H1 (cell line): ENCODE results near the gene FBH1. TPM values are rescaled to one million over a fixed set of nuclear protein-coding genes. Genes with fewer than 3 reads are reported as not detected.

Experiments used
- CTCF ChIA-PET: fragments of 300-600 bp; sonication (Branson Sonifier 250); formaldehyde crosslinking; loops from one replicate; lab custom pipeline; 2021; ENCODE audit not compliant: partially characterized antibody; lab: Charles Lee
- POLR2A ChIA-PET: fragments of 300-600 bp; sonication (Branson Sonifier 250); formaldehyde crosslinking; loops from one replicate; lab custom pipeline; 2021; ENCODE audit warnings: inconsistent platforms; ENCODE audit not compliant: partially characterized antibody; lab: Charles Lee
- DNase-seq, 2 experiments: peaks; one replicate each; pipeline versions ENCODE4 v3.0.0 to v3.0.0-alpha.2; 2010 to 2022; ENCODE audit warnings: low spot score in 2 of 2, low read depth in 1 of 2, mixed read lengths in 1 of 2
- FAIRE-seq: peaks from 2 replicates; lab custom pipeline; 2011; peaks lifted over from hg19 to GRCh38; lab: Jason Lieb, UNC
- H2AFZ ChIP-seq: 2 replicates; pipeline ENCODE4 v1.8.1; 2012; ENCODE audit warnings: low read length, inconsistent platforms
- H2AK5ac ChIP-seq: 2 replicates; pipeline ENCODE4 v1.6.1; 2013; ENCODE audit warnings: low read depth, low read length
- H2BK120ac ChIP-seq: replicated peaks from 2 replicates; pipeline ENCODE3; 2013; ENCODE audit warnings: low read depth, low read length, inconsistent platforms
- H2BK12ac ChIP-seq: 2 replicates; pipeline ENCODE4 v1.6.1; 2013; ENCODE audit warnings: low read depth, low read length
- H2BK15ac ChIP-seq: 2 replicates; pipeline ENCODE4 v1.6.1; 2013; ENCODE audit warnings: low read length
- H2BK20ac ChIP-seq: 2 replicates; pipeline ENCODE4 v1.6.1; 2013; ENCODE audit warnings: low read length
- H2BK5ac ChIP-seq: 2 replicates; pipeline ENCODE4 v1.6.1; 2013; ENCODE audit warnings: low read depth, low read length
- H3K14ac ChIP-seq: 2 replicates; pipeline ENCODE4 v1.6.1; 2013; ENCODE audit warnings: inconsistent platforms; ENCODE audit not compliant: insufficient read length
- H3K18ac ChIP-seq: 2 replicates; pipeline ENCODE4 v1.6.1; 2013; ENCODE audit warnings: low read length; ENCODE audit errors: extremely low read depth
- H3K23ac ChIP-seq: 2 replicates; pipeline ENCODE4 v1.6.1; 2013; ENCODE audit warnings: inconsistent platforms; ENCODE audit not compliant: insufficient read length
- H3K23me2 ChIP-seq: 2 replicates; pipeline ENCODE4 v1.6.1; 2013; ENCODE audit warnings: low read depth, low read length
- H3K27ac ChIP-seq: 2 replicates; pipeline ENCODE4 v1.6.1; 2011; ENCODE audit warnings: low read depth, low read length, inconsistent platforms
- H3K27me3 ChIP-seq, 4 experiments: replicated peaks in 1 of 4; 1 replicate in 1 of 4; 2 replicates in 3 of 4; pipeline versions ENCODE4 v1.6.1 to v1.8.1; 2011 to 2013; ENCODE audit warnings: low read length in 3 of 4, mild to moderate bottlenecking in 3 of 4, inconsistent platforms in 2 of 4, mixed read lengths in 2 of 4, moderate library complexity in 1 of 4; ENCODE audit not compliant: control insufficient read depth in 3 of 4, insufficient read depth in 3 of 4; ENCODE audit errors: extremely low read depth in 1 of 4
- H3K36me3 ChIP-seq, 4 experiments: 2 replicates each; pipeline versions ENCODE4 v1.6.1 to v1.8.1; 2011 to 2013; ENCODE audit warnings: mild to moderate bottlenecking in 4 of 4, low read length in 3 of 4, moderate library complexity in 2 of 4, control low read depth in 1 of 4, inconsistent platforms in 1 of 4; ENCODE audit not compliant: insufficient read depth in 4 of 4, control insufficient read depth in 2 of 4
- H3K4ac ChIP-seq: replicated peaks from 2 replicates; pipeline ENCODE3; 2013; ENCODE audit warnings: low read length, low read depth, mixed read lengths, inconsistent platforms; ENCODE audit not compliant: insufficient read length
- H3K4me1 ChIP-seq, 4 experiments: replicated peaks in 1 of 4; 1 replicate in 1 of 4; 2 replicates in 3 of 4; pipeline versions ENCODE4 v1.6.1 to v1.8.1; 2011 to 2013; ENCODE audit warnings: low read length in 3 of 4, inconsistent platforms in 2 of 4, mixed read lengths in 1 of 4; ENCODE audit not compliant: insufficient read depth in 4 of 4, control insufficient read depth in 3 of 4
- H3K4me2 ChIP-seq, 2 experiments: 2 replicates each; pipeline versions ENCODE4 v1.6.1 to v1.8.1; 2011 to 2013; ENCODE audit warnings: low read depth in 2 of 2, low read length in 2 of 2, control low read depth in 1 of 2, inconsistent platforms in 1 of 2, mild to moderate bottlenecking in 1 of 2; ENCODE audit not compliant: insufficient read depth in 1 of 2
- H3K4me3 ChIP-seq, 4 experiments: fragments of 200-600, 300-600 bp in 1 of 4; sonication (generic), shearing (Covaris generic), sonication (Bioruptor Twin) in 1 of 4; 2 replicates each; pipeline versions ENCODE4 v1.5.1 to v1.8.1; 2011 to 2016; ENCODE audit warnings: low read length in 4 of 4, low read depth in 3 of 4, control low read depth in 2 of 4, inconsistent platforms in 2 of 4, mild to moderate bottlenecking in 2 of 4, mixed read lengths in 1 of 4, moderate library complexity in 1 of 4; ENCODE audit not compliant: insufficient read depth in 2 of 4; ENCODE audit errors: extremely low read depth in 1 of 4
- H3K56ac ChIP-seq: replicated peaks from 2 replicates; pipeline ENCODE3; 2013; ENCODE audit warnings: low read depth, mild to moderate bottlenecking, mixed read lengths, low read length, inconsistent platforms; ENCODE audit not compliant: insufficient read length
- H3K79me1 ChIP-seq: 2 replicates; pipeline ENCODE4 v1.6.1; 2013; ENCODE audit warnings: low read depth, low read length, control low read depth
- H3K79me2 ChIP-seq, 2 experiments: 2 replicates each; pipeline versions ENCODE4 v1.6.1 to v1.8.1; 2012 to 2013; ENCODE audit warnings: low read length in 2 of 2, mild to moderate bottlenecking in 2 of 2, inconsistent platforms in 1 of 2; ENCODE audit not compliant: insufficient read depth in 2 of 2, control insufficient read depth in 1 of 2
- H3K9ac ChIP-seq, 4 experiments: replicated peaks in 1 of 4; 1 replicate in 1 of 4; 2 replicates in 3 of 4; pipeline versions ENCODE4 v1.6.1 to v1.8.1; 2011 to 2013; ENCODE audit warnings: low read depth in 3 of 4, low read length in 3 of 4, control low read depth in 2 of 4, mild to moderate bottlenecking in 2 of 4, moderate library complexity in 2 of 4, inconsistent platforms in 1 of 4; ENCODE audit errors: extremely low read depth in 1 of 4
- H3K9me3 ChIP-seq, 2 experiments: 2 replicates each; pipeline versions ENCODE4 v1.6.1 to v1.8.1; 2012 to 2013; ENCODE audit warnings: mild to moderate bottlenecking in 2 of 2, moderate library complexity in 2 of 2, control low read depth in 1 of 2, inconsistent platforms in 1 of 2, low read depth in 1 of 2, low read length in 1 of 2, mixed read lengths in 1 of 2; ENCODE audit not compliant: insufficient read depth in 2 of 2
- H4K20me1 ChIP-seq, 2 experiments: replicated peaks in 1 of 2; 2 replicates each; pipeline versions ENCODE3 to v1.8.1; 2011 to 2013; ENCODE audit warnings: inconsistent platforms in 2 of 2, low read length in 2 of 2, mild to moderate bottlenecking in 1 of 2; ENCODE audit not compliant: insufficient read depth in 2 of 2, control insufficient read depth in 1 of 2
- H4K5ac ChIP-seq: 2 replicates; pipeline ENCODE4 v1.6.1; 2013; ENCODE audit warnings: low read length, low read depth, mixed read lengths, inconsistent platforms; ENCODE audit not compliant: insufficient read length
- H4K8ac ChIP-seq: 2 replicates; pipeline ENCODE4 v1.8.0; 2013; ENCODE audit warnings: mild to moderate bottlenecking, moderate library complexity, low read length, inconsistent platforms; ENCODE audit not compliant: insufficient read depth; ENCODE audit errors: extremely low read depth
- H4K91ac ChIP-seq: replicated peaks from 2 replicates; pipeline ENCODE3; 2013; ENCODE audit warnings: low read length, mixed read lengths, inconsistent platforms; ENCODE audit not compliant: insufficient read length
- CREB1 ChIP-seq: IDR thresholded peaks from 2 replicates; pipeline ENCODE4 v1.6.1; 2012; ENCODE audit warnings: inconsistent platforms
- POLR2AphosphoS5 ChIP-seq: IDR thresholded peaks from 2 replicates; pipeline ENCODE4 v1.6.1; 2011; ENCODE audit warnings: low read depth, low read length
- TBP ChIP-seq: IDR thresholded peaks from 2 replicates; pipeline ENCODE4 v1.6.1; 2011; ENCODE audit warnings: low read depth, low read length, improper control_type of control experiment
- ZNF274 ChIP-seq: IDR thresholded peaks from 2 replicates; pipeline ENCODE4 v1.7.0; 2012; ENCODE audit warnings: low read length, borderline replicate concordance; ENCODE audit errors: extremely low read depth
- whole genome bisulfite sequencing, 2 experiments: shearing (Covaris generic) in 1 of 2; methylation state at CpG; one replicate each; pipeline versions ENCODE4 v1.1.6 to v1.1.7; 2013 to 2015; ENCODE audit warnings: low lambda C conversion rate in 2 of 2, mixed read lengths in 2 of 2, inconsistent platforms in 1 of 2, low coverage in 1 of 2, missing lambda C conversion rate in 1 of 2; ENCODE audit not compliant: insufficient replicate concordance in 2 of 2, insufficient coverage in 1 of 2, insufficient read length in 1 of 2; ENCODE audit errors: extremely low coverage in 1 of 2, missing lambda C conversion rate in 1 of 2; 5-methylcytosine and 5-hydroxymethylcytosine counted together
- polyA plus RNA-seq, 7 experiments: library from polyadenylated mRNA; depleted of rRNA in 3 of 7; stranded (reverse) in 5 of 7; unstranded in 2 of 7; fragments of >200 nt in 5 of 7; fragments of 200-250 nt in 2 of 7; gene quantifications; 1 replicate in 5 of 7; 2 replicates in 1 of 7; 4 replicates in 1 of 7; pipeline versions ENCODE4 v1.2.1 to v1.2.3, GENCODE V29; 2011 to 2013; ENCODE audit warnings: missing spikeins in 2 of 7, mixed read lengths in 2 of 7
- total RNA-seq: library from RNA; stranded (reverse); fragmentation: NEBNext Ultra II Directional; extraction: Animal tissue kit (Norgen Biotek cat#: 25700); gene quantifications from 2 replicates; pipeline ENCODE4 v1.2.1, GENCODE V29; 2021

FBH1 gene
- total and polyA plus RNA-seq, 2 of the 8 experiments (the other 6 are each of a cell fraction or from before 2014, with no cell fraction given), result 31.1 to 51.8 TPM

DNA sequence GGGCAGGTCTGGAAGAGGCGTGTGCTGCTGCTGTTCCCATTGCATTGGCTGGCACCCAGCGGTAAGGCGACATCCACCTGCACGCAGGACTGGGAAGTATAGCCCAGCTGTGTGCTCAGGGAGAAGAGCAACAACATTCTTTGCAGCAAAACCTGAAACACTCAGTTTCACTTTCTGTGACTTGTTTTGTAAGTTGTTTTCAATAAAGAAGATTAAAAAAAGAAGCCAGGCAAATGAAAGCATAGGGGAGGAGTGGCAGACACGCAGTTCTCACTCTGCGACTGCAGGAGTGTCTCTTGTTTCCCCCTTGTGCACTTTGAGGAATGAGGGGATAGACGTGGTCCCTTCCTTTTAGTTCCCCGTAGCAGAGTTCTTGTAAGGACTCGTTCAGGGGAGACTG lies 5.8 kb downstream of the FBH1 start:
- H3K27me3 ChIP-seq, result no peaks in the 10 kb centered on the region; a peak in 1 of 7 replicates
- H3K18ac ChIP-seq, result no peak overlapping the region
- H3K4me1 ChIP-seq, result peaks cover 0 to 5% (median 3%) of the 10 kb centered on the region in 4 experiments; a peak in 3 of 7 replicates
- H4K8ac ChIP-seq, result no peak overlapping the region
- no peak overlapping the region for H2BK20ac ChIP-seq
- H3K23ac ChIP-seq, result no peak overlapping the region
- peaks cover 5 to 61% of the 10 kb centered on the region in 2 experiments for H3K79me2 ChIP-seq
- no peak overlapping the region for H2BK120ac ChIP-seq
- H2BK15ac ChIP-seq, result no peak overlapping the region
- FAIRE-seq, result no peak
- ChIA-PET POLR2A (interaction anchor here (0.5 kb wide), 1 partner anchor 221 kb away, joined by 3 read pairs; no protein-coding TSS in a partner anchor), CTCF (no interaction called here)
- H2AFZ ChIP-seq, result no peak overlapping the region
- no peak overlapping the region for H4K91ac ChIP-seq
- no peaks in the 10 kb centered on the region for H3K9me3 ChIP-seq
- no peak overlapping the region for H3K56ac ChIP-seq
- H3K4me3 ChIP-seq, result no peak overlapping the region
- DNase-seq, result no peak
- no peak overlapping the region for H4K5ac ChIP-seq
- H3K23me2 ChIP-seq, result peaks cover under 1% of the 10 kb centered on the region; the same call in 1 of the 2 replicates
- no peak overlapping the region for H3K9ac ChIP-seq
- H3K79me1 ChIP-seq, result peaks cover 13% of the 10 kb centered on the region
- no peak overlapping the region for H3K4me2 ChIP-seq
- H3K14ac ChIP-seq, result no peak overlapping the region
- peaks cover 0 to 29% (median 13%) of the 10 kb centered on the region in 4 experiments; a peak in 6 of 8 replicates for H3K36me3 ChIP-seq
- H2AK5ac ChIP-seq, result no peak overlapping the region
- H2BK5ac ChIP-seq, result no peak overlapping the region
- peaks cover 18 to 20% of the 10 kb centered on the region in 2 experiments for H4K20me1 ChIP-seq
- WGBS, 2 experiments, result 93% methylated on average over 9 of the region's 9 CpGs; no CpG with 5 or more reads in 1 of the 2 experiments
- H2BK12ac ChIP-seq, result no peak overlapping the region
- no peak overlapping the region for H3K27ac ChIP-seq
- H3K4ac ChIP-seq, result no peak overlapping the region
- TF ChIP-seq TBP (no peak), ZNF274 (no peak), POLR2AphosphoS5 (no peak), CREB1 (no peak)
